A204.1 (cell line): Measurements from ENCODE around the gene SKAP1.

ENCODE experiments used
- FAIRE-seq: peaks from 2 replicates; lab custom pipeline; 2012; peaks lifted over from hg19 to GRCh38; lab: Jason Lieb, UNC

SKAP1 gene

DNA sequence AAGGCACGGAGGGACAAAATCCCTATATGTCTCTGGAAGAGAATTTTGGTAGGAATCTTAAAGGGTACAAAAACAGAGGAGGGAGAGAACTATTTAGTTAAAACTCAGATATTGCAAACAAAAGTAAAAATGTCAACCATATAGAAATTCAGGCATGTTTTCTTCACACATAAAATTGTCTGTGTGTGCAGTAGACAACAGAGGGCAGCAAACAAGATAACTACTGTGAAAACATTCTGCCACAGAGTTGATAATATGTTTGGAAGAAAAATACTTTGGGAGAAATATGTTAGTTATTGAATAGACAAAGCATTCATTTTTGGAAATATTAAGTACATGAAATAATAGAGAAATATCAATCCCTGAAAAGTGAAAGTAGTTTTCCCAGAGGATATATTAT is 266.2 kb downstream of the SKAP1 start:
- FAIRE-seq, result peak; percentile 6

DNA sequence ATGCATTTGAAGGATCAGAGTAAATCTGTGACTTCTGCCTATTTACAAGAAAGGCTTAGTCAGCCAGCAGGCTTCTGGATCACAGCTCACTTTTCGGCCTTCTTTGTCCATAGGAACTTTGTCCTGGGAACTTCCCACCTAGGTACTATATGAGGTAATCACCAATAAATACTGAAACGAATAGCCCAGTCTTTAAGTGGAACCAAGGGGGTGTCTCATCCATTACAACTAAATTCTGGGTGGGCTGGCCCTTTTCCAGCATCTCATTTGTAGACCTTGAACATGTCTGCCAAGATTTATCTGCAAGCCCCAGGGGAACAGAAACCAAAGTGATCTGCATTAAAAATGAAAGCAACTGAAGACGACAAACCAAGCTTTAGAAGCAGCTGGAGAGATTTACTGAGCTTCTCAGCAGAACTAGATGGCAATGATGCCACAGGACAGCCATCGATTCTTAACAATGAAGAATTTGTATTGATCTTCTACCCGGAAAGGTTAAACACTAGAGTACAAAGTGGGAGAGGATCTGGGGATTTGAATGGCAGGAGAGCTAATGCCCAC is 267.0 kb downstream of the SKAP1 start:
- no peak for FAIRE-seq

DNA sequence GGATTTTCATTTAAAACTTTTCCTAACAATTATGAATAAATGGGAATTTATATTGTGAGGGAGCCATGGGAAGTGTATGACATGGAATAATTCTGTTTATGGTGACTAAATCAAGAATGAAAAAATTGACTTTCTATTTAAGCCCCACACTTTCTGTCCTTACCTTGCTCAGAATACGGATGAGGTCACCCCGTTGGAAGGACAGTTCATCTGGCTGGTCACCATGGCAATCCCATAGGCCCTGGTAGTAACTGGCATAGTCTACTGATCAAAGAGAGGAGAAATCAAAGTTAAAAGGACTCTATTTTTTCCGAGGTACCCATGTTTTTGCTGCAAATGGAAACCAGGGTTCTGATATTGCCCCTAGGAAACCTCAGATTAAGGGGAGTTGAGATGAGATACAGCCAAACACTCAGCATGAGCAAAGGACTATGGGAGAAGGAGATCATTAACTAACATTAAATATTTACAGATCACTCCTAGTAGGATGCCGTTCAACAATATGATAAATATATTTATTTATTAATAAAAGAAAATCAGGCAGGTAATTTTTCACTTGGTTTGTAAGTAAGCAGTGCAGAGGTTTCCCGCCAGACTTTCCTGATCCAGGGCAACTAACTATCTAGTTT is 267.6 kb downstream of the SKAP1 start:
- no peak for FAIRE-seq

DNA sequence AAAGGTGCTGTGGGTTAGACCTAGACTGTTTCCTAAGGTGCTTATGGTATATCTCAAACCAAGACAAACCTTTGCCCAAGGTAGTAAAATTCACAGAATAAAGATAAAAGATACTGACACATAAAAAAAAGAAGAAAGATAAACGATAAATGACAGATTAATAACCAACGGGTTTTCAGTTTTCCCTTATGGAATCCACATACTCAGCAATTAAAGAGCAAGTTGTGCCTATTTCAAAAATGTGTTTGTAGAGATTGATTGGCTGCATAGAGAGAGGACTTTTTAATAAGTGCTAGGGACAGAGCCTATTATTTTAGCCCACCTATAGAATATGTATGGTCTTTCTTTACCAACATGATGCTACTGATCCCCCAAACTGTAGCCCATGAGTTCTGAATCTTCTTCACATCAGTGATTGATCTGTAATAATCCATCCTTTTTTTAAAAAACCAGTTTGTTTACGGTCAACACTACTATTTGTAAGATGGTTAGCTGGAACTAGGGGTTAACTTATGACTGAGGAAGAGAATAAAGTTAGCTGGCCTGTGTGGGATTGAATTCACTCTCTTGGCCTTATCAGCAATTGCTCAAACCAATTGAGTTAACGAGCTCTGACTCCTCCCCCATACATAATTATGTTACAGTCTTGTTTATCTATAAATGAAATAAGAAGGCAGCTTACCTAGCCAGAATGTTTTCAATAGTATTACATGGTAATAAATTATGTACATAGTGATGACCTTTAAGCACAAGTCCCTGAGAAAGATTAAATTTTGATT is 268.7 kb downstream of the SKAP1 start:
- no peak for FAIRE-seq

DNA sequence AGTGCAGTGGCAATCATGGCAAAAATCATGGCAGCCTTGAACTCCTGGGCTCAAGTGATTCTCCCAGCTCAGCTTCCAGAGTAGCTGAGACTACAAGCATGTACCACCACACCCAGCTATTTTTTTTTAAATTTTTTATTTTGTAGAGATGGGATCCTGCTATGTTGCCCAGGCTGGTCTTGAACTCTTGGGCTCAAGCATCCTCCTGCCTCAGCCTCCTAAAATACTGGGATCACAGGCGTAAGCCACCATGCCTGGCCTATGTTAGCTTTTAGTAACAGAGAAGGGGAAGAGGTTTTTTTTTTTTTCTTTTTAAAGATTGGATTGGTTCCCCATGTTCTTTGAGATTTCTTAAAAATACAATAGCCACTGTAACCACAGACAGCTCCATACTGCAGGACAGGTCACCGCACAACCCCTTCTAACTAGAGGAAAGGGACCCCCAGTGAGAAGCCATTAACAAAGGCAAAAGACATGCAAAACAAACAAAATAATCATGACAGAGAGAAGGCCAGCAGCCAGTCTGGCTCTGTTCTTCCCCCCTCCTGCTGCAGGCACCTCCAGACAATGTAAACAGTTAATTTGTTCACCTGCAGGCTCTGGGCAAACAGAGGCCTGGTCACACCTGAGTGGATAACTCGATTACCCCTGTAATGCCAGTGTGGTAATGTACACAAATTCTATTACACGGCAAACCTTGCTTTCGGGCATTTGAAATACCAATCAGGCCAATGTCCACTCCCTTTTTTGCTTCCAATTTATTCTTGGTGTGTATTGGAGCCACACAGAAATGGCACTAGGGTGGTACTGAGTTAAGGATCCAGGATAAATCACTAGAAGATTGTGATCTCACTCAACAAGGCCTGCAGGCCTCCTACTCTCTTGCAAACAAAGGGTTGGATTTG is 269.6 kb downstream of the SKAP1 start:
- no peak for FAIRE-seq

DNA sequence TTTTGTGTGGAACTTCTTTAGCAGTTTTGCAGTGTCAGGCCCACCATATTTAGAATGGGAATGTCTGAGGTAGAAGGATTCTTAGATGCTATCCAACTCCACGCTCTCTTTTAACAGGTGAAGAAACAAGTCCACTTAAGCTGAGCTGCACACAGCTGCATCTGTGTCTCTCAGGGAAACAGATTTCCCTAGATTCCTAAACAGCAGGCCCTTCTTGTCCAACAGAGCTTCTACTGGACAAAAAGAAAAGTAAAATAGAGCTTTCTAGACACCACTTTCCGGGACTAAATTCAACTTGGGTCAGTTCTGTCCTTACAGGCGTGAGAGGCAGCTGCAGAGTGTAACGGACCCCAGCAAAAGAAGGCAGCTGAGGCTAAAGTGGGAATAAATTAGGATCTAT is 270.8 kb downstream of the SKAP1 start:
- no peak for FAIRE-seq

DNA sequence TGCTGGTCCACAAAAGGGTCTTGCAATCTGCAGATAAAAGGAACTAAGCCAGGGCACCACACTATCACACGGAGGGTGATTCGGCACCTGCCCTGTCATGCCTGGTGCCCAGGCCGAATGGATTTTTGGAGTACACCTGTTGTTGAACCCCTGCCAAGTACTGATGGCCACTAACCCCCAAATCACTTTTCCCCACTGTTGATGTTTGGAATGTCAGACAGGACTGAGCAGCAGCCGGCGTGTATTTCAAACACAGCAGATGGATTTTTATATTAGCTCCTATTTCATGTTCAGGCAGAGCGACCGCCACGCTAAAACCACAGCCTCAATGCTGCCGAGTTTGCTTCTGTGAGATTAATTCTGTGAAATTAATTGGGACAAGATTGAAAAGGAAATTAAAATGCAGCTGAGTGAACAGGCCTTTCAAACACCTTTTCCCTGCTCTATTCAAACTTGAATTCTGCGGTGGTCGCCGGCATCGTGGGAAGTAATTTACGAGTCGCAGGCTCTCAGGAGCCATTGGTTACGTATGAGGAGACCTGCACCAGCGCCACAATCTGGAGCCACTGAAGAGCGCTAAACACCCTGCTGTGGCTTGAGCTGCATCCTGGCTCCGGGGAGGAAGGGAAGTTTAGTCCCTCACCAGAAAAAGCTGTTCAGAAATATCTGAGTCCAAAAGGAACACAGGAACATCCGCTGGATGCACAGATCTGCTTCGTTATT is 274.0 kb downstream of the SKAP1 start:
- no peak for FAIRE-seq

DNA sequence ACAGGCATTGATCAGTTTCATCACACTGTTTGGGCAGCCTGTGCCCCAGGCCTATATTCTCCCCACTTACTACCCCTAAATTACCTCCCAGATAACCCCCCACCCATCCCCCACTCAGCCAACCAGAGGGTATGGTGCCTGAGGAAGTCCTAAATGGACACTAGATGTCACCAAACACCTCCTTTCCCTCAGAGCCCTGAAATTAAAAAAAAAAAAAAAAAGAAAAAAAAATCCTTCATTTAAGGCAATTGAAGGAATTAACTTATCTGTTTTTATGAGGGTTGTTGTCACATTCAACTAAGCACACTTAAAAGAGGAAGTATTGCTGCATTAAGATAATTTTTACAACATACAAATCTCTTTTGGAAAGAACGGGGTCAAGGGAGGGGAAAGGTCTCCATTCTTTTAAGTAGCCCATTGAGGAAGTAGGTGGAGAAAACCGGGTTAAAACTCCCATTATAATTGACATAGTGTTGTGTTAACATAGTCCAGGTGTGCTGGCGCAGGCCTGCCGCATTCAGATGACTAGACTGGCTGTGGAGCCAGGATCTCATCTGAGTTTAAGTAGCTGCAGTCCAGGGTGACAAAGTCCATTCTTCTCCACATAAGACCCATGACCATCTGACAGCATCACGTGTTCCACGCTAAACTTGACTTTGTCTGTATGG is 276.2 kb downstream of the SKAP1 start:
- FAIRE-seq, result peak; percentile 37

DNA sequence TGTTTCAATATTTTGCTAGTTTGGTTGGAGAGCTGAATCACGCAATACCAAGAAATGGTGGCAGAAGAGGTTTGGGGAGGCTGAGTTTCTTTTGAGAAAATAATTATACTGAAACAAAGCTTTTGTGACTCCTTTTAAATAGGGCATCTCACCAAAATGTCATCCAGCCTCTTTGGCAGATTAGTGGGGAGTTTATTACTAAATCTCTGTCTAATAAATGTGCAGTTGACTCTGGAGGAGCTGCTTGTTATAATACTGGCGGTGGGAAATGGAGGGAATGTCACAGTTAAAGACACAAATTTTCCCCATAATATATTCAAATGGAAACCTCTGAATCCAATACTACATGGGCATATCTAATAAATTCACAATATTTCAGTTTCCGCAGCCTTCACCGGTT is 277.7 kb downstream of the SKAP1 start:
- no peak for FAIRE-seq

DNA sequence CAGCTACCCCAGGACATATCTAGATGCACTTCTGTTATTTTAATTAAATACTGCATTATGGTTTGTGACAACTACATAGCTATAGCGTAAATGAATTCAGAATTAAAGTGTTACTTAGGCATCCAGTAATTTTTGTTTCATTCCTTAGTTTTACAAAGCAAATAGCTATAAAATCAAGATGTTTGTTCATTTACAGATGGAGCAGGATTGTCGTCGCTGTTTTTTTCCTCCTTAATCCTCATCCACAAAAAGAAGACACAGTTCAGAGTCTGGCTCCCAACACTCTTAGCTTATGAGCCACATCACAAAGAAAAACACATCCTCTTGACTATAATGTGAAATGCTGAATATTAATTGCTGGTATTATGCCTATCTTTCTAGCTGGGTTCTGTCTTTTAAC is 278.8 kb downstream of the SKAP1 start:
- no peak for FAIRE-seq

DNA sequence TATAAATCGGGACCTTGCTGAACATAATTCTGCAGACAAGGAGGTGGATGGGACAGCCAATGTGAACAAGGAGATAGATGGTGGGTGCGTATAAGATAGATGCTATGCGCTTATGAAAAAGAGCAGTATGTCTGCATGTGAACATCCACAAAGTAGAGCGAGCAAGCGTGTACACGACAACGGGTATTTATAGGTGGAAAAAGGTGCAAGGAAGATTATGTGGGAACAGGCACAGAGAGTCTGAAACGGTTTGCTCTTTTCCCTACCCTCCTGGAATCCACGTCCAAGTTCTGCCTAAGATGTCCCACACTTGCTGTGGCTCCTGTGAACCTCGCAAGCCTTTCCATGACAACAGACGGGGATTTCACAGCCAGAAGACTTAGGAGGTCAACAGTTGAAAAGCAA is 279.4 kb downstream of the SKAP1 start:
- no peak for FAIRE-seq

DNA sequence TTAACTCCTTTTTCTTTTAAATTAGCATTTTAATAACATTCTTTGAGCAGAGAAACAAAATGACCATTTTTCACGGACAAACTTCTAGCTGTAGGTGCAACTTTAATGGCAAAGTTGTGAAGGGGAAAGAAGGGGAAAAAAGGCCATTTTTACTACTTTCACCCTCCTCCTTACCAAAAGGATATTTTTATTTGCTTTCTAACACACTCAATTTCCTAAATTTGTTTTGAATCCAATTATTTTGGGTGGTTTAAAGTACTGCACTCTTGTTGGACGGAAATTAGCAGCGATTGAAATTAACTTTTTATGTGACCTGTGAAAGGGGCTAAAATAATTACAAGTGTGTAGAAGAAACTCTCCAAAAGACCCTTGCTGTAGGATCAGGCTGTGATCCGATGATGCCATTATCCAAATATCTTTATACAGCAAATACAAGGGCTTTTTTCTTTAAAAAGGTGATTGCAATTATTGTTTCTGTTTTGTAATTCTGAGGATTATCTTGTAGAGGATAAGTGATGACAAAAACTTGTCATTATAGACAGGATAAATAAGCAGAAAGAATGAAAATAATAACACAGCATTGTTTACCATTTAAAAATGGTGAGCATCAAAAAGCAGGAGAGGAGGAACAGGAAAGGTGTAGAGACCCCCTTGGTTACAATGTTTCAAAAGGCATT is 280.1 kb downstream of the SKAP1 start:
- FAIRE-seq, result no peak

DNA sequence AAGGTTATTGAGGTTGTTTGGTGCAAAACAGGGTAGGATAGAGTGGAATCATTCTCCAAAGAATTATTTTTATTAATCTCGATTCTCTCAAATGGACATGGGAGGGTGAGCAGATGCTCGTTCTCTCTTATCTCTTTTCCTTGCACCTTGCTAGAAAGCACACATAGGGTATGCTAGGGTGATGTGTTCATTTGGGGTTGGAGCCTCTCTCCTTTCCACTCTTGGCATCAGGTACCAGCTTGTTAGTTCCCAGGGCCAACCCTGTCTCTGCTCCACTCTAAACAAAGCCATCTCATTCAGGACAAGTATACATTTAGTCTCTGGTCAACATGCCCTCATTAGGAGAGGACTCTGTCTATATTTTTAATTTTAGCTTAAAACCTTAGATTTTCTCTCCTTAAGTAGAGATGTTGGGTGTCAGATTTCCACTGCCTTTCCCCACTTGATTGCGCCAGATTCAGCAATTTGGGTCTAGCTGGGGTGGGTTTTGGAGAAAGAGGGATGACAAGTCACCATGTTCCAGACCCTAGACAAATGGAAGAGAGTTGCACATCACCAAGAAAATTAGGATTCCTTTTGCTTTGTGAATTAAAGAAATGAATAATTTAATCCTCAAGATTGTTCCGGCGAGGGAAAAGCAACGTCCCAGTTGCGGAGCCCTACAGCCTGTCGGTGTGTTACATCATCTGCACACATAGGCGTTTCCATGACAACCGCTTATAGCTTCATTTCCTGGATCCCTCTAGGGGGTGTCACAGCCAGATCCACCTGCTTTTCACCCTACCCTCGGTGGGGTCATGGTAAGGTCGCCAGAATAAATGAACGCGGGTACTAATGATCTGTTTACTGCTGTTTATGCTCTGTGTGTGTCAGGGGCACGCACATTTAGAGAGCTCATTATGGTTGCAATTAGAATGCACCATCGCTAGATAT is 280.9 kb downstream of the SKAP1 start:
- no peak for FAIRE-seq

DNA sequence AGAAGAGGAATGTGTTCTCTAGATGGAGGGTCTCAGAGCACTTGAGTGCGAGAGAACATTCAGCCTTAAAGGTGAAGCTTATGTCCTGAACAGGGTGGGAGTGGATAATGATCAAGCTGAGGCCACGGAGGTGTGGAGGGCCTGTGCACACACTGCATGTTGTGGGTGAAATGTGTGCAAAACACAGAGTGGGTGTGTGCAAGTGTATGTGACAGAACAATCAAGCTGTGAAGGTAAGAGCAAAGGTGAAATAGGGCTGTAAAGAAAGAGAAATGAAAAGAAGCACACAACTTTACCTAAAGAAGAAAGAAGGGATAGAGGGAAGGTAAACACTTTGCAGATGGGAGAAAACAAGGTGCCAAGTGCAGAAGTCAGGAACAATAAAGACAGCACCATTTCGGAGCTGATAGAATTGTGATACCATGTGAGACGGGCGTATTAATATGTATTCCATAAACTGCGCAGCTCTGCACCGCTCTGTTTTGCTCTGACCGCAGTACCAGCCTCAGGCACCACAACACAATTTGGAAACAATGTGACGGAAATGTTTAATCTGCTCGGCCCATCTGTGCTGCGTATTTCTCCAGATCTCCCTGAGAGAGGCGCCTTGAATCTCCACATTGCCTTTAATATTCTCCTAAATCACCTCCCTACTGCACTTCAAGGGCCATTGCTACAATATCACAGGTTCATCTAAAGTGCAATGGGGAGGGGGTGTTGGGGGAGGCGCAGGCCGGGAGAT is 281.8 kb downstream of the SKAP1 start:
- no peak for FAIRE-seq

DNA sequence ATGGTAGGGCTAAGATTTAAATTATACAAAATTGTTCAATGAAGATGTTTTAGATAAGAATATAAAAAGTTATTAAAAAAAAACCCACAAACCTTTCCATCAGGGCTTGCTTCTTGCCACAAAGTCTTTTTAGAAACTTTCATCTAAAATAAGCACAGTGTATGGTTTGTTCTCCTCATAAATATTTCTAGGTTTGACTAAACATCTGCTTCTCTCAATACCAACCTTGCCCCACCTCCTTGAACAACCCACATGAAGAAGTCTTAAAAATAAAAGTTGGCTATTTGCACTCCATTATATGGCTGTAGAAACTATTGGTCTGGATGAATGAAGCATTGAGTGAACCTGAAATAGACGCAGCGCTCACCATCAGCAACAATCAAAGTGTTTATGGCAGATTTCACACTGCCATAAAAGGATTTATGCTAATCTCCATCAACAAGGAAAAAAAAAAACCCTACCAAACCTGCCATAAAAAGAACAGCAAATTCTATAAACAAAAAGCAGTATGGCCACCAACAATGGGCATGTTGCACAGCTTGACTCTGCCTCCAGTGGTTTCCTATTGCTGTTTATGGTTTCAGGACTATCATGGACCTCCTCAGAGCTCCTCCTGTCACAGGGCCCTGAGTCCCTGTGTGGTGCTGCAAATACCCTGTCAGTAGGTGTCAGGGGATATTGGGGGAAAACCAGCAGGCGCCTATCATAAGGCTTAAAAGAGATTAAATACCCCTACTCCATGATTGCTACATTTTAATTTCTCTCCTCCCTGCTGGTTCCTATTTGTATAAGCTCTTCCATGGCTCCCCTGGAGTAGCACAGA is 284.8 kb downstream of the SKAP1 start:
- no peak for FAIRE-seq

DNA sequence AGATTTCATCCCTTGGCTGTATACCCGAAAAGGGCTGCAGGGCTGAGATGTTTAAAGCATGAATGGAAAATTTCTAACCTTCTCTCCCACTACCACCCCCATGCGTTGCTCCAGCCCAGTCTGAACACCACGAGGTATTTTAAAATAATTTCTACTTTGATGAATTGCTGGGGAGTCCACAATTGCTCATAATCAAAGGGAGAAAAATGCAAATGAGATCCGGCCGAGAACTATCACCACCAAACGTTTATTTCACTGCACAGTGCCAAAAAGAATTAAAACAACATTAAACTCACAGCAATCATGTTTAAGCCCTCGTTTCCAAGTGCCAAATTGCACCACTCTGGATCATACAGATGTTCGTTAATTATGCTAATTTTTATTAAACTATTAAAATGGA is 285.8 kb downstream of the SKAP1 start:
- FAIRE-seq, result no peak

DNA sequence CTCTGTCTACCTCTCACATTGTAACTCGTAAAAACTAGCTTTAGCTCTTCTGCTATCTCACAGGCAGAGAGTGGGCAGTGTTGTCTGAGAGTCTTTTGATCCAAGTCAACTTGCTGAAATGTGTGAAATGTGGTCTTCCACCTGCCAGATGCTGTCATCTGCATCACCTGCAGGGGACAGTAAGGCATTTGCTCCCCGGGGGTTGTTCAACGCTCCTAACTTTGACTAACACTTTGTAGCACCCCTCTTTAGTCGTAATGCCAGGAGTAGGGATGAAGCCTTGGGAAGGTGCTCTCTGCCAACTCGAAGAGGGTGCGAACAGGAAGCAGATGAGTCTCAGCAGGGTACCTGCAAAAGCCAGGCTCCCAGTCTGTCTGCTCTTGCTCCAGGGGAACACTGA is 286.4 kb downstream of the SKAP1 start:
- no peak for FAIRE-seq

DNA sequence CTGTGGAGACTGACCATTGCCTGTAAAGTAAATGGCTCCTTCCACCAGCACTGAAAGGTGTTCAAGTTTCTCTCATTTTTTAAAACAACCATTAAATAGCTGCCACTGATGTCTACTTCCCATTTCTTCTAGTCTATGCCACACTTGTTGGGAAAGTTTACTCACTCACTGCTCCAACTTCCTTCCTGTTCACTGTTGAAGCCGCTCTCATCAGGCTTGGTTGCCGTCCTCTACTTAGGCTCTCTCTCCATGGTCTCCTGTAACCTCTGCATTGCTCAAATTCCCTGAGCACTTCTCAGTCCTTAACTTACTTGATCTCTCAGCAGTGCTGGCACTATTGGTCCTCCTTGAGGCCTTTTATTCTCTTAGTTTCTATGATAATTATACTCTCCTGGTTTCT is 290.1 kb downstream of the SKAP1 start:
- no peak for FAIRE-seq
